AG10803 (cell line): ENCODE data around the gene ASB9.
A peak's percentile ranks its signal among the peaks of the same experiment; 100 is the strongest.

Source experiments
- DNase-seq: peaks from one replicate; pipeline ENCODE4 v3.0.0; 2010; ENCODE audit warnings: low read depth
- H3K4me3 ChIP-seq: 2 replicates; pipeline ENCODE4 v1.5.1; 2011; ENCODE audit warnings: mild to moderate bottlenecking, low read length, control low read depth
- CTCF ChIP-seq: conservative IDR thresholded peaks from 2 replicates; pipeline ENCODE4 v1.5.1; 2011; ENCODE audit warnings: mild to moderate bottlenecking, low read length, control low read depth, inconsistent platforms

ASB9 gene

GRCh38 chrX:15241301-15241700 lies 28.6 kb downstream of the ASB9 start:
- no peak for DNase-seq
- no peak overlapping the region for H3K4me3 ChIP-seq
- no peak for TF ChIP-seq CTCF

- TF ChIP-seq CTCF: no peak
- DNase-seq: no peak
- H3K4me3 ChIP-seq: no peak overlapping the region
Measured at GRCh38 chrX:15240414-15240813, 29.5 kb downstream of the ASB9 start.

- no peak overlapping the region for H3K4me3 ChIP-seq
- TF ChIP-seq CTCF: no peak
- DNase-seq: no peak
Measured at GRCh38 chrX:15236146-15236545, 33.7 kb downstream of the ASB9 start.

- no peak for TF ChIP-seq CTCF
- H3K4me3 ChIP-seq: no peak overlapping the region
- DNase-seq: no peak
Measured at GRCh38 chrX:15235001-15235400, 34.9 kb downstream of the ASB9 start.

GRCh38 chrX:15233416-15234015 lies 36.4 kb downstream of the ASB9 start:
- no peak for TF ChIP-seq CTCF
- no peak for DNase-seq
- no peak overlapping the region for H3K4me3 ChIP-seq

GRCh38 chrX:15224747-15225146 lies 45.1 kb downstream of the ASB9 start:
- no peak for DNase-seq
- H3K4me3 ChIP-seq: no peak overlapping the region
- TF ChIP-seq CTCF: no peak

GRCh38 chrX:15221321-15221720 lies 48.6 kb downstream of the ASB9 start:
- no peak for TF ChIP-seq CTCF
- H3K4me3 ChIP-seq: no peak overlapping the region
- peak; percentile 17 for DNase-seq
